OCI-LY1 (cell line): ENCODE measurements around the gene MUC20.
"Not testable (repeated sequence)": the region's sequence is repeated elsewhere in the genome, so short reads cannot be mapped to it uniquely, and the experiment has no call there.

ENCODE experiments used
- CTCF ChIP-seq: fragments of 200-600 bp; sonication (generic), shearing (Covaris generic); IDR thresholded peaks from 2 replicates; pipeline ENCODE4 v1.5.1; 2017; ENCODE audit warnings: mild to moderate bottlenecking, antibody characterized with exemption, low read length, moderate library complexity, mixed read lengths
- EZH2 ChIP-seq: fragments of 200-600 bp; sonication (generic), shearing (Covaris generic); IDR thresholded peaks from 2 replicates; pipeline ENCODE4 v1.8.0; 2017; ENCODE audit warnings: borderline replicate concordance, mixed run types, mild to moderate bottlenecking, antibody characterized with exemption, low read length, moderate library complexity, mixed read lengths

DNA sequence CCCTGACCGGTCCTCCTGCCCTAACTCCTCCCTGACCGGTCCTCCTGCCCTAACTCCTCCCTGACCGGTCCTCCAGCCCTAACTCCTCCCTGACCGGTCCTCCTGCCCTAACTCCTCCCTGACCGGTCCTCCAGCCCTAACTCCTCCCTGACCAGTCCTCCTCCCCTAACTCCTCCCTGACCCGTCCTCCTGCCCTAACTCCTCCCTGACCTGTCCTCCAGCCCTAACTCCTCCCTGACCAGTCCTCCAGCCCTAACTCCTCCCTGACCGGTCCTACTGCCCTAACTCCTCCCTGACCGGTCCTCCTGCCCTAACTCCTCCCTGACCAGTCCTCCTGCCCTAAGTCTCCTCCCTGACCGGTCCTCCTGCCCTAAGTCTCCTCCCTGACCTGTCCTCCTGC is 7.6 kb upstream of the MUC20 start:
- not testable (repeated sequence) for TF ChIP-seq CTCF, EZH2
